ENCODE data around the gene SLC16A1. TPM values are rescaled to one million over a fixed set of nuclear protein-coding genes. Genes with fewer than 3 reads are reported as not detected.

SLC16A1 gene
- total RNA-seq, 1 experiment from 2014 or later: 328 TPM

GRCh38 chr1:113002297-113002696, 46.3 kb upstream of the SLC16A1 start:
- no peak for ATAC-seq
- Mint-ChIP-seq H3K36me3 (peaks cover 22% of the 10 kb centered on the region), H3K27me3 (ENCODE audit: low read depth) (no peaks in the 10 kb centered on the region), H3K27ac (no peak overlapping the region), H3K4me3 (no peak overlapping the region), H3K9me3 (no peaks in the 10 kb centered on the region), H3K4me1 (no peaks in the 10 kb centered on the region)
- ChIA-PET CTCF (no interaction called here), POLR2A (no interaction called here)
- TF ChIP-seq IRF2 (CRISPR knock-in tag; IDR thresholded peaks at IDR 0.05; ENCODE audit: borderline replicate concordance, low read depth) (no peak), NR1H2 (CRISPR knock-in tag; IDR thresholded peaks at IDR 0.05) (no peak), ZNF671 (CRISPR knock-in tag; IDR thresholded peaks at IDR 0.05) (no peak), ERG (CRISPR knock-in tag; IDR thresholded peaks at IDR 0.05) (no peak), TEAD1 (CRISPR knock-in tag; IDR thresholded peaks at IDR 0.05) (no peak), NFE2L1 (CRISPR knock-in tag; IDR thresholded peaks at IDR 0.05) (no peak), SMAD3 (CRISPR knock-in tag; IDR thresholded peaks at IDR 0.05; ENCODE audit: borderline replicate concordance) (no peak), ZNF263 (CRISPR knock-in tag; IDR thresholded peaks at IDR 0.05; ENCODE audit: low read depth) (no peak), ETV6 (CRISPR knock-in tag; IDR thresholded peaks at IDR 0.05) (no peak)
- no peak for DNase-seq (ENCODE audit: low spot score)

DNA sequence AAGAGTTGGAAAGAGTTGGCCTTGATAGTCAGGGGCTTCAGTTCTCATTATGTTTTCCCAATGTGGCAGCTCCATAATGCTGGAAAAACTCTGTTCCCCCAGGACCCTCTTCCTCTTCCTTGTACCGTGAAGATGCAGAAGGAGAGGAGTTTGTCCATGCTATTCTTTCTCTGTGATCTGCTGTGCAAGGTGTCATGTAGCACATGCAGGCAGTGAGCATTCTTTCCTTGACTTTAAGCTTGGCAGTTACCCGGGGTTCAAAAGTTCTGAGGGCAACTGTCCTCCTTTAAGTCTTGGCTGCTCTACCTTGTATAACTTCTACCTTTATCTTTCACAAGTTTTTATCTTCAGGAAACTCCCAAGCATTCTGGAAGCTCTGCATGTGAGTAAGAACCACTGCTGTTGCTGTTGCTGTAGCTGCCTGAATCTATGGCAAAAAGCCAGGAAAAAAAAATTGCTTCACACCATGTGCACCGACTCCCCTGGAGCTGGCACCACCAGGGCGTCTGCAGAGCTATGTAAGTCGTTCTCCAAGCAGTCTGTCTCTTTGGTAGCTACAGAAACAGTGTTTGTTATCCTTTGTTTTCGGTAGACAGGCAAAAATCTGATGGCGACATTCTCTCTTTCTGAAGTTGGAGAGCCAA, 42.7 kb upstream of the SLC16A1 start:
- Mint-ChIP-seq H3K27ac (no peak overlapping the region), H3K36me3 (peaks cover 16% of the 10 kb centered on the region), H3K4me3 (no peak overlapping the region), H3K4me1 (no peaks in the 10 kb centered on the region), H3K9me3 (no peaks in the 10 kb centered on the region), H3K27me3 (ENCODE audit: low read depth) (no peaks in the 10 kb centered on the region)
- ATAC-seq (no peak), DNase-seq (ENCODE audit: low spot score) (no peak)
- CTCF ChIA-PET: interaction anchor here (2.0 to 2.5 kb wide), 2 partner anchors 43 to 74 kb away, joined by 7 to 12 read pairs; partner anchors contain the start of gene LRIG2
- TF ChIP-seq TCF7 (CRISPR knock-in tag; IDR thresholded peaks at IDR 0.05; ENCODE audit: low read depth) (no peak), STAT6 (CRISPR knock-in tag; conservative IDR thresholded peaks at IDR 0.05; ENCODE audit: low read depth) (no peak), GABPB1 (CRISPR knock-in tag; IDR thresholded peaks at IDR 0.05) (no peak), OVOL2 (CRISPR knock-in tag; IDR thresholded peaks at IDR 0.05; ENCODE audit: borderline replicate concordance) (no peak), ZBTB21 (CRISPR knock-in tag; IDR thresholded peaks at IDR 0.05; ENCODE audit: borderline replicate concordance) (no peak), TEAD4 (CRISPR knock-in tag; IDR thresholded peaks at IDR 0.05) (no peak), ZNF512 (CRISPR knock-in tag; IDR thresholded peaks at IDR 0.05; ENCODE audit: borderline replicate concordance) (no peak), TP53 (CRISPR knock-in tag; IDR thresholded peaks at IDR 0.05) (no peak), ZNF425 (CRISPR knock-in tag; conservative IDR thresholded peaks at IDR 0.05) (no peak), HMGXB4 (CRISPR knock-in tag; IDR thresholded peaks at IDR 0.05) (no peak), GTF2I (CRISPR knock-in tag; conservative IDR thresholded peaks at IDR 0.05) (no peak), ATF1 (CRISPR knock-in tag; IDR thresholded peaks at IDR 0.05) (no peak), IRF2 (CRISPR knock-in tag; IDR thresholded peaks at IDR 0.05; ENCODE audit: borderline replicate concordance, low read depth) (no peak), SMAD4 (CRISPR knock-in tag; IDR thresholded peaks at IDR 0.05) (no peak)
- TF ChIP-seq, protein P1, sequence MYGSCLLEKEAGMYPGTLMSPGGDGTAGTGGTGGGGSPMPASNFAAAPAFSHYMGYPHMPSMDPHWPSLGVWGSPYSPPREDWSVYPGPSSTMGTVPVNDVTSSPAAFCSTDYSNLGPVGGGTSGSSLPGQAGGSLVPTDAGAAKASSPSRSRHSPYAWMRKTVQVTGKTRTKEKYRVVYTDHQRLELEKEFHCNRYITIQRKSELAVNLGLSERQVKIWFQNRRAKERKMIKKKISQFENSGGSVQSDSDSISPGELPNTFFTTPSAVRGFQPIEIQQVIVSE (CRISPR knock-in tag; IDR thresholded peaks at IDR 0.05; ENCODE audit: borderline replicate concordance): no peak
- TF ChIP-seq, protein P2, sequence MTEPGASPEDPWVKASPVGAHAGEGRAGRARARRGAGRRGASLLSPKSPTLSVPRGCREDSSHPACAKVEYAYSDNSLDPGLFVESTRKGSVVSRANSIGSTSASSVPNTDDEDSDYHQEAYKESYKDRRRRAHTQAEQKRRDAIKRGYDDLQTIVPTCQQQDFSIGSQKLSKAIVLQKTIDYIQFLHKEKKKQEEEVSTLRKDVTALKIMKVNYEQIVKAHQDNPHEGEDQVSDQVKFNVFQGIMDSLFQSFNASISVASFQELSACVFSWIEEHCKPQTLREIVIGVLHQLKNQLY (CRISPR knock-in tag; IDR thresholded peaks at IDR 0.05): no peak
- POLR2A ChIA-PET: no interaction called here
